A673 (cell line): ENCODE data around the gene GYS2.

Experiments
- CTCF ChIP-seq: fragments of 300-800, 200-600 bp; sonication (generic); conservative IDR thresholded peaks from 2 replicates; pipeline ENCODE4 v1.5.1; 2017; ENCODE audit warnings: low read depth, mild to moderate bottlenecking, antibody characterized with exemption, low read length, moderate library complexity, mixed read lengths
- EZH2 ChIP-seq: fragments of 200-600 bp; sonication (generic); IDR thresholded peaks from 2 replicates; pipeline ENCODE4 v1.6.1; 2017; ENCODE audit warnings: borderline replicate concordance, low read depth, mild to moderate bottlenecking, mixed read lengths, antibody characterized with exemption, low read length; ENCODE audit not compliant: poor library complexity, severe bottlenecking

- TF ChIP-seq CTCF (no peak), EZH2 (no peak)
Measured at GRCh38 chr12:21526053-21526452, 78.6 kb downstream of the GYS2 start, which contains the start of gene SPX.
